ENCODE results near the gene APOA1. TPM values are rescaled to one million over a fixed set of nuclear protein-coding genes. Genes with fewer than 3 reads are reported as not detected.

Gene APOA1
- total and polyA plus RNA-seq, 2 donors (not counting 3 experiments of a cell fraction or from before 2014, with no cell fraction given): not detected

GRCh38 chr11:116831790-116832349, 5.6 kb downstream of the APOA1 start:
- Histone ChIP-seq H3K79me2 (ENCODE audit: control insufficient read depth, insufficient read depth, low read length) (no peaks in the 10 kb centered on the region), H3K27ac (ENCODE audit: insufficient read depth, low read depth, low read length) (no peak overlapping the region), H3K9ac (replicated peaks; ENCODE audit: extremely low read depth, insufficient read depth, low read length) (no peak overlapping the region), H3K9me1 (replicated peaks; ENCODE audit: control insufficient read depth, extremely low read depth, insufficient read depth, low read length) (no peaks in the 10 kb centered on the region), H3K4me2 (ENCODE audit: insufficient read depth, low read length) (no peak overlapping the region), H3K4me1 (ENCODE audit: control insufficient read depth, extremely low read depth, insufficient read depth, low read length) (peaks cover 6% of the 10 kb centered on the region), H4K20me1 (replicated peaks; ENCODE audit: control insufficient read depth, extremely low read depth, insufficient read depth, low read length) (no peaks in the 10 kb centered on the region), H3K4me3 (replicated peaks in 1 of 3; ENCODE audit: insufficient read depth in 1 of 3, low read depth in 1 of 3, low read length in 3 of 3) (no peak overlapping the region), H3K27me3 (ENCODE audit: control insufficient read depth in 2 of 2, insufficient read depth in 2 of 2, low read length in 2 of 2) (no peaks in the 10 kb centered on the region), H3K9me3 (replicated peaks; ENCODE audit: control insufficient read depth, insufficient read depth, low read length) (no peaks in the 10 kb centered on the region), H2AFZ (ENCODE audit: low read depth, low read length) (no peak overlapping the region), H3K36me3 (ENCODE audit: control insufficient read depth in 2 of 2, extremely low read depth in 1 of 2, insufficient read depth in 2 of 2, low read length in 2 of 2) (no peaks in the 10 kb centered on the region)
- dilution Hi-C loops (cut with MboI; ENCODE audit: extremely low pct_ligation_motif_present, low sequenced_read_pairs): no loop called here
- intact Hi-C loops (cut with micrococcal nuclease): no loop called here
- CTCF ChIA-PET: no interaction called here
- POLR2A ChIA-PET: no interaction called here
- FAIRE-seq: no peak
- BruUV-seq (replicated peaks): no TSS peak
- no peak for TF ChIP-seq POLR2A (IDR thresholded peaks at IDR 0.05; ENCODE audit: low read depth, low read length)
- DNase-seq (ENCODE audit: low read depth, low spot score): no peak

GRCh38 chr11:116830184-116830912, 7.1 kb downstream of the APOA1 start:
- Histone ChIP-seq H3K4me1 (ENCODE audit: control insufficient read depth, extremely low read depth, insufficient read depth, low read length) (peaks cover 2% of the 10 kb centered on the region), H3K36me3 (ENCODE audit: control insufficient read depth in 2 of 2, extremely low read depth in 1 of 2, insufficient read depth in 2 of 2, low read length in 2 of 2) (no peaks in the 10 kb centered on the region), H3K27me3 (ENCODE audit: control insufficient read depth in 2 of 2, insufficient read depth in 2 of 2, low read length in 2 of 2) (no peaks in the 10 kb centered on the region), H3K9me1 (replicated peaks; ENCODE audit: control insufficient read depth, extremely low read depth, insufficient read depth, low read length) (no peaks in the 10 kb centered on the region), H4K20me1 (replicated peaks; ENCODE audit: control insufficient read depth, extremely low read depth, insufficient read depth, low read length) (no peaks in the 10 kb centered on the region), H3K27ac (ENCODE audit: insufficient read depth, low read depth, low read length) (no peak overlapping the region), H3K4me2 (ENCODE audit: insufficient read depth, low read length) (no peak overlapping the region), H3K9ac (replicated peaks; ENCODE audit: extremely low read depth, insufficient read depth, low read length) (no peak overlapping the region), H3K9me3 (replicated peaks; ENCODE audit: control insufficient read depth, insufficient read depth, low read length) (no peaks in the 10 kb centered on the region), H3K4me3 (replicated peaks in 1 of 3; ENCODE audit: insufficient read depth in 1 of 3, low read depth in 1 of 3, low read length in 3 of 3) (no peak overlapping the region), H3K79me2 (ENCODE audit: control insufficient read depth, insufficient read depth, low read length) (no peaks in the 10 kb centered on the region), H2AFZ (ENCODE audit: low read depth, low read length) (no peak overlapping the region)
- DNase-seq (ENCODE audit: low read depth, low spot score): no peak
- no TSS peak for BruUV-seq (replicated peaks)
- CTCF ChIA-PET: interaction anchor here (0.6 to 1.9 kb wide), 2 partner anchors 39 to 275 kb away, joined by 4 to 7 read pairs; partner anchors contain the start of gene APOA5
- intact Hi-C loops (cut with micrococcal nuclease): no loop called here
- POLR2A ChIA-PET: no interaction called here
- TF ChIP-seq POLR2AphosphoS5 (IDR thresholded peaks at IDR 0.05; ENCODE audit: insufficient read depth, low read depth, low read length) (no peak), EZH2 (IDR thresholded peaks at IDR 0.05; ENCODE audit: borderline replicate concordance, low read depth, low read length, severe bottlenecking) (no peak), JUN (IDR thresholded peaks at IDR 0.05; ENCODE audit: borderline replicate concordance, insufficient read depth, insufficient read length, low read depth) (no peak), POLR2A (IDR thresholded peaks at IDR 0.05; ENCODE audit: low read depth, low read length) (no peak), MYC (IDR thresholded peaks at IDR 0.05; ENCODE audit: low read depth, low read length) (no peak), FOS (IDR thresholded peaks at IDR 0.05; ENCODE audit: borderline replicate concordance, insufficient read depth, low read length) (no peak), GATA2 (IDR thresholded peaks at IDR 0.05; ENCODE audit: insufficient read depth, insufficient read length, low read depth, low read length) (no peak)
- dilution Hi-C loops (cut with MboI; ENCODE audit: extremely low pct_ligation_motif_present, low sequenced_read_pairs): no loop called here
- no peak for FAIRE-seq

Measured in endothelial cell of umbilical vein (primary cell).